Stimulated activated CD4-positive, alpha-beta T cell treated with anti-CD3 and anti-CD28 coated beads, Interleukin-12 subunit alpha, Interleukin-12 subunit beta, amount 100 ng/mL, for 4 hours (primary cell): ENCODE data around the gene HPCAL1.
A peak's percentile ranks its signal among the peaks of the same experiment; 100 is the strongest.
"Not testable (repeated sequence)": the region's sequence is repeated elsewhere in the genome, so short reads cannot be mapped to it uniquely, and the experiment has no call there.

Source experiments
- DNase-seq: peaks from one replicate; pipeline ENCODE4 v3.0.0-alpha.2; 2020

HPCAL1 gene

GRCh38 chr2:10430886-10431622, 128.3 kb downstream of the HPCAL1 start:
- no peak for DNase-seq

GRCh38 chr2:10431797-10432196, 129.1 kb downstream of the HPCAL1 start:
- DNase-seq: no peak

- no peak for DNase-seq
Observed at GRCh38 chr2:10432311-10433181, 129.8 kb downstream of the HPCAL1 start.

- no peak for DNase-seq
Observed at GRCh38 chr2:10433264-10433946, 130.7 kb downstream of the HPCAL1 start.

- no peak for DNase-seq
Observed at GRCh38 chr2:10433947-10434885, 131.5 kb downstream of the HPCAL1 start.

GRCh38 chr2:10434886-10435819, 132.4 kb downstream of the HPCAL1 start:
- DNase-seq: peak; percentile 73

- DNase-seq: no peak
Observed at GRCh38 chr2:10435820-10436204, 133.1 kb downstream of the HPCAL1 start.

- DNase-seq: no peak
Observed at GRCh38 chr2:10436583-10437110, 133.9 kb downstream of the HPCAL1 start.

GRCh38 chr2:10437806-10438205, 135.1 kb downstream of the HPCAL1 start:
- DNase-seq: no peak

GRCh38 chr2:10438688-10439087, 136.0 kb downstream of the HPCAL1 start:
- no peak for DNase-seq

GRCh38 chr2:10439185-10439879, 136.6 kb downstream of the HPCAL1 start:
- no peak for DNase-seq

GRCh38 chr2:10439971-10440370, 137.3 kb downstream of the HPCAL1 start:
- no peak for DNase-seq

- no peak for DNase-seq
Observed at GRCh38 chr2:10440736-10441135, 138.0 kb downstream of the HPCAL1 start.

- no peak for DNase-seq
Observed at GRCh38 chr2:10441948-10442347, 139.2 kb downstream of the HPCAL1 start.

GRCh38 chr2:10442469-10443126, 139.9 kb downstream of the HPCAL1 start:
- not testable (repeated sequence) for DNase-seq

GRCh38 chr2:10444463-10444862, 141.8 kb downstream of the HPCAL1 start:
- no peak for DNase-seq

GRCh38 chr2:10446631-10447030, 143.9 kb downstream of the HPCAL1 start:
- DNase-seq: no peak

- DNase-seq: no peak
Observed at GRCh38 chr2:10447300-10447894, 144.7 kb downstream of the HPCAL1 start.

- peak; percentile 100 for DNase-seq
Observed at GRCh38 chr2:10447895-10448575, 145.3 kb downstream of the HPCAL1 start, which contains the start of gene ODC1. TSS of gene ODC1 (minus strand) at chr2:10448327. CDS start at chr2:10445032, 3,295 bp downstream.
